ENCODE results near the gene PILRB. TPM values are rescaled to one million over a fixed set of nuclear protein-coding genes. Genes with fewer than 3 reads are reported as not detected.

The PILRB gene
- total RNA-seq, 1 donor from 2014 or later, result 14.8 TPM

GRCh38 chr7:100407285-100408180 lies 49.6 kb downstream of the PILRB start:
- DNase-seq, result peak; percentile 73

- DNase-seq, result no peak
These were observed 53.2 kb downstream of the PILRB start for GRCh38 chr7:100411101-100411500.

GRCh38 chr7:100413346-100413745 lies 55.4 kb downstream of the PILRB start:
- no peak for DNase-seq

DNA sequence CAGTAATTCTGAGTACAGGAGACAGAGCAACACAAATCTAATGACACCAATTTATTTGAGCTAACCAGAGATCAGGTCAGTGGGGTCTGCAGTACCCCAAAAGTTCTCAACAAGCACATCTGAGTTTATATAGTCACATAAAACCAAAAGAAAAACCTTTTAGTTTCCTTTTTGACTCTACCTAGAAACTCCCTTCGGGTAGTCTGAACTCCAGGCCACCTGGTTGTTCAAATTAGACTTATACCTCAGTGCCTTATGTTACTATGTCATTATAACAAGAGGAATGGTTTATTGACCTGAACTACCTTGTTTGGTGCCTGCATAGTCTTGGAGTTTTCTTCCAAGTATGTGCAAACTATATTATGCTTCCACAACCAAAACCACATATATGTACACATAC lies 56.0 kb downstream of the PILRB start:
- DNase-seq, result no peak

- DNase-seq, result no peak
These were observed 57.5 kb downstream of the PILRB start for GRCh38 chr7:100415448-100415847.

Small RNA genes lying within 50 kb of the gene (small RNA-seq; reads per million reads assigned to genes)
- not detected for gene RF00019 (ENCODE audit: low replicate concordance)

Other genes starting within 250 kb of the PILRB start
- gene TAF6, start 238.8 kb upstream of the PILRB start, total RNA-seq, result 38.6 TPM
- gene CNPY4, start 238.5 kb upstream of the PILRB start, total RNA-seq, result 24.4 TPM
- 0.82 TPM for gene MBLAC1, start 231.2 kb upstream of the PILRB start, total RNA-seq
- 57.7 TPM for gene LAMTOR4, start 209.2 kb upstream of the PILRB start, total RNA-seq
- gene TRAPPC14, start 199.4 kb upstream of the PILRB start, total RNA-seq, result 4.5 TPM
- gene GAL3ST4, start 189.5 kb upstream of the PILRB start, total RNA-seq, result 9.2 TPM
- 5.7 TPM for gene GPC2, start 180.7 kb upstream of the PILRB start, total RNA-seq
- gene STAG3, start 180.2 kb upstream of the PILRB start, total RNA-seq, result 0.72 TPM
- not detected for gene PVRIG, start 138.2 kb upstream of the PILRB start, total RNA-seq
- not detected for gene SPDYE3, start 50.4 kb upstream of the PILRB start, total RNA-seq
- gene PILRA, start 15.4 kb downstream of the PILRB start, total RNA-seq, result 1.1 TPM
- 2.1 TPM for gene ZCWPW1, start 70.6 kb downstream of the PILRB start, total RNA-seq
- 23.9 TPM for gene MEPCE, start 71.7 kb downstream of the PILRB start, total RNA-seq
- 10.3 TPM for gene PPP1R35, start 78.4 kb downstream of the PILRB start, total RNA-seq
- not detected for gene SPACDR, start 106.1 kb downstream of the PILRB start, total RNA-seq
- gene TSC22D4, start 121.1 kb downstream of the PILRB start, total RNA-seq, result 25.2 TPM
- 2.3 TPM for gene NYAP1, start 125.8 kb downstream of the PILRB start, total RNA-seq
- gene AGFG2, start 181.1 kb downstream of the PILRB start, total RNA-seq, result 7.6 TPM
- gene SAP25, start 215.8 kb downstream of the PILRB start, total RNA-seq, result 2.9 TPM
- 30.1 TPM for gene LRCH4, start 228.0 kb downstream of the PILRB start, total RNA-seq
- 1.2 TPM for gene FBXO24, start 228.2 kb downstream of the PILRB start, total RNA-seq
- 88.0 TPM for gene PCOLCE, start 244.2 kb downstream of the PILRB start, total RNA-seq